HCT116 (cell line): ENCODE results near the gene FAM43B. TPM values are rescaled to one million over a fixed set of nuclear protein-coding genes. Genes with fewer than 3 reads are reported as not detected.

Source experiments
- ATAC-seq: fragments of 200-7000 bp; cut with Tn5 transposase; 2 replicates; pipeline ENCODE4 v1.9.1; 2020; ENCODE audit warnings: mild to moderate bottlenecking, moderate library complexity
- BruUV-seq: library from RNA; stranded (reverse); fragments of 400-500 nt; replicated peaks from 2 replicates; lab custom pipeline; 2021; lab: Mats Ljungman, UMichigan
- CTCF ChIA-PET: fragments of 300-600 bp; sonication (Branson Sonifier 250); formaldehyde crosslinking; loops from one replicate; lab custom pipeline; 2021; ENCODE audit warnings: antibody characterized with exemption; lab: Charles Lee
- POLR2A ChIA-PET: fragments of 300-600, 350-600 bp; sonication (Branson Sonifier 250); formaldehyde crosslinking; loops from one replicate; lab custom pipeline; 2021; ENCODE audit warnings: antibody characterized with exemption; lab: Charles Lee
- RAD21 ChIA-PET, 2 experiments: fragments of 300-600 bp; sonication (Branson Sonifier 250); formaldehyde crosslinking; loops; one replicate each; lab custom pipeline; 2023; ENCODE audit warnings: low total read pairs in 2 of 2; ENCODE audit not compliant: uncharacterized antibody in 2 of 2, unreplicated experiment in 2 of 2, low non-redundant PET in 1 of 2; lab: Charles Lee
- DNase-seq: peaks from one replicate; pipeline ENCODE4 v3.0.0-alpha.2; 2010; ENCODE audit warnings: low read depth, low spot score
- H2AFZ ChIP-seq: fragments of 200-600 bp; shearing (Covaris generic), sonication (generic); 2 replicates; pipeline ENCODE4 v1.6.1; 2017; ENCODE audit warnings: low read depth, mixed run types, mixed read lengths, antibody characterized with exemption, low read length; ENCODE audit not compliant: poor library complexity, severe bottlenecking
- H3K27ac ChIP-seq: 2 replicates; pipeline ENCODE4 v1.5.1; 2012; ENCODE audit warnings: low read depth, low read length
- H3K27me3 ChIP-seq: fragments of 200-600 bp; sonication (generic); 2 replicates; pipeline ENCODE4 v1.6.1; 2016; ENCODE audit warnings: mixed run types, low read length, mixed read lengths; ENCODE audit not compliant: insufficient read depth
- H3K36me3 ChIP-seq, 2 experiments: fragments of 200-500 bp in 1 of 2; fragments of 200-600 bp in 1 of 2; sonication (Bioruptor generic) in 1 of 2; sonication (generic) in 1 of 2; 2 replicates each; pipeline versions ENCODE4 v1.5.1 to v1.6.1; 2014 to 2016; ENCODE audit warnings: low read length in 2 of 2, inconsistent platforms in 1 of 2, mixed read lengths in 1 of 2, mixed run types in 1 of 2; ENCODE audit not compliant: insufficient read depth in 2 of 2, control insufficient read depth in 1 of 2
- H3K4me1 ChIP-seq, 2 experiments: fragments of 200-600 bp in 1 of 2; sonication (generic) in 1 of 2; 2 replicates each; pipeline versions ENCODE4 v1.5.1 to v1.6.1; 2012 to 2017; ENCODE audit warnings: low read length in 2 of 2, inconsistent platforms in 1 of 2, mild to moderate bottlenecking in 1 of 2, mixed read lengths in 1 of 2, mixed run types in 1 of 2, moderate library complexity in 1 of 2; ENCODE audit not compliant: insufficient read depth in 2 of 2, control insufficient read depth in 1 of 2
- H3K4me2 ChIP-seq: fragments of 200-600 bp; sonication (generic); 2 replicates; pipeline ENCODE4 v1.6.1; 2017; ENCODE audit warnings: mixed run types, low read length, mixed read lengths
- H3K4me3 ChIP-seq, 2 experiments: fragments of 200-600 bp in 1 of 2; sonication (generic) in 1 of 2; replicated peaks in 1 of 2; 2 replicates each; pipeline ENCODE4 v1.5.1; 2011 to 2016; ENCODE audit warnings: low read length in 2 of 2, control low read depth in 1 of 2, low read depth in 1 of 2, mild to moderate bottlenecking in 1 of 2, mixed read lengths in 1 of 2, mixed run types in 1 of 2
- H3K79me2 ChIP-seq: fragments of 200-600 bp; sonication (generic); 2 replicates; pipeline ENCODE4 v1.6.1; 2017; ENCODE audit warnings: mild to moderate bottlenecking, mixed run types, low read length, moderate library complexity, mixed read lengths; ENCODE audit not compliant: insufficient read depth
- H3K9ac ChIP-seq: fragments of 200-600 bp; sonication (generic); 2 replicates; pipeline ENCODE4 v1.6.1; 2016; ENCODE audit warnings: low read length, mixed read lengths
- H3K9me2 ChIP-seq: fragments of 200-600 bp; sonication (generic), shearing (Covaris generic); 2 replicates; pipeline ENCODE4 v1.6.1; 2017; ENCODE audit warnings: mixed run types, mild to moderate bottlenecking, moderate library complexity; ENCODE audit not compliant: insufficient read depth
- H3K9me3 ChIP-seq, 2 experiments: fragments of 200-500 bp in 1 of 2; fragments of 200-600 bp in 1 of 2; sonication (Bioruptor generic) in 1 of 2; sonication (generic) in 1 of 2; 2 replicates each; pipeline ENCODE4 v1.6.1; 2014 to 2017; ENCODE audit warnings: low read length in 2 of 2, mixed read lengths in 2 of 2, inconsistent platforms in 1 of 2, low read depth in 1 of 2, mild to moderate bottlenecking in 1 of 2, mixed run types in 1 of 2, moderate library complexity in 1 of 2; ENCODE audit not compliant: control insufficient read depth in 1 of 2, insufficient read depth in 1 of 2
- H4K20me1 ChIP-seq: fragments of 200-600 bp; sonication (generic), shearing (Covaris generic); 2 replicates; pipeline ENCODE4 v1.6.1; 2017; ENCODE audit warnings: mixed run types, mild to moderate bottlenecking, moderate library complexity; ENCODE audit not compliant: insufficient read depth
- ELF1 ChIP-seq: IDR thresholded peaks from 2 replicates; pipeline ENCODE4 v1.6.1; 2012; ENCODE audit warnings: low read depth, borderline replicate concordance
- EZH2phosphoT487 ChIP-seq: fragments of 200-600 bp; IDR thresholded peaks from 2 replicates; pipeline ENCODE4 v1.6.1; 2018; ENCODE audit warnings: antibody characterized with exemption, borderline replicate concordance
- POLR2AphosphoS5 ChIP-seq: IDR thresholded peaks from 2 replicates; pipeline ENCODE4 v1.6.1; 2011; ENCODE audit warnings: mild to moderate bottlenecking, low read depth, low read length, moderate library complexity
- SIN3A ChIP-seq: IDR thresholded peaks from 2 replicates; pipeline ENCODE4 v1.6.1; 2012; ENCODE audit warnings: low read depth
- TCF7L2 ChIP-seq: IDR thresholded peaks from 2 replicates; pipeline ENCODE4 v1.7.0; 2011; ENCODE audit warnings: borderline replicate concordance, inconsistent platforms; ENCODE audit not compliant: insufficient read depth, insufficient read length; ENCODE audit errors: extremely low read depth
- YY1 ChIP-seq: IDR thresholded peaks from 2 replicates; pipeline ENCODE4 v1.6.1; 2011; ENCODE audit warnings: low read length, low read depth, moderate library complexity, mild to moderate bottlenecking; ENCODE audit not compliant: insufficient replicate concordance; ENCODE audit errors: extremely low read depth
- ZFX ChIP-seq: fragments of 450-650 bp; IDR thresholded peaks from 2 replicates; pipeline ENCODE4 v1.6.1; 2017
- intact Hi-C: fragments of 100-400 bp; cut with micrococcal nuclease; formaldehyde crosslinking; loops from 2 replicates; pipeline ENCODE4 v1.10.0; 2022
- total RNA-seq: library from RNA; stranded (reverse); gene quantifications from one replicate; pipeline ENCODE4 v1.2.1, GENCODE V29; 2021; ENCODE audit not compliant: unreplicated experiment
- TF ChIP-seq, protein P1 (sequence below): IDR thresholded peaks from 2 replicates; pipeline ENCODE4 v1.6.1; 2012; ENCODE audit warnings: low read depth
- TF ChIP-seq, protein P2 (sequence below): IDR thresholded peaks from 2 replicates; pipeline ENCODE4 v1.6.1; 2012

Gene FAM43B
- total RNA-seq, 1 experiment from 2014 or later = not detected

DNA sequence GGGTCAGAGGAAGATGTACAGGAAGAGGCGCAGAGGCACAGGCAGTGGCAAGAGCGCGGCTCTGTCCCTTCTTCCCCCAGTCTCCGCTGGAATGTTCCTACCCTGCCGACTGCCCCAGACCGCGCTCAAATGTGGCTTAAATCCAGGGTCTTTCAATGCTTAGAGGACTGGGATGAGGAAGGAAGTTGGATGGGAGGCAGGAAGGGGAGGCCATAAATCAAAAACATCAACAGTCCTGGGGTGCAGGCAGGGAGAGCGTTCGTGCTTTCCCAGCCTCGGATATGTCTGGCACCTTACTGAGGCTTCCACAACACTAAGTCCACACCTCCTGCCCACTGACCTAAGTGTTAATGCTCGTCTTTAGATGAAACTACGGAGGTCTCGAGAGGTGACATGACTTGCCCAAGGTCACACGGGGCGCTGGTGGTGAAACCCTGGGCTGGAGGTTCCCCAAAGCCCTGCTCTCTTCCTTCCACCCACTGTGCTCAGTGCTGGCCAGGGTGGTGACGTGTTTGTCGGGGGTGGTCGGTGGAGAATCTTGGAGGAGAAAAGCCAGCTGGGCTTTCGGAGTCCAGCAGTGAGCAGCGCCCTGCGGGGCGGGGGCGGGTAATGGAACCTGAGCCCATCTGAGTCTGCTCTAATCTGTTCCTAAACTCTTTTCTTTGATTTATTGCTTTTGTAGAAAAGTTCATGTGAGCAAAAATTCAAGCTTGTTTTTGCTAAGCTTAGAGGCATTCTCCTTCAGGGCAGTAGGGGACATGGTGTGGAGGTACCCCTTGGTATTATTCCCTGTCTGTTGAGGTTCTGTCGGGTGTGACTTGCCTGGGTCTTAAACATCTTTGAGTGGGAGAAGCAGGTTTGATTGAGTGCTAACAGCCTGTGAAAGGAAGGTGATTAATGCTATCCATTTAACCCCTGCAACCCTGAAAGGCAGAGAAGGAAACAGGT, 37.2 kb downstream of the FAM43B start (continued):
- TF ChIP-seq, protein P1, sequence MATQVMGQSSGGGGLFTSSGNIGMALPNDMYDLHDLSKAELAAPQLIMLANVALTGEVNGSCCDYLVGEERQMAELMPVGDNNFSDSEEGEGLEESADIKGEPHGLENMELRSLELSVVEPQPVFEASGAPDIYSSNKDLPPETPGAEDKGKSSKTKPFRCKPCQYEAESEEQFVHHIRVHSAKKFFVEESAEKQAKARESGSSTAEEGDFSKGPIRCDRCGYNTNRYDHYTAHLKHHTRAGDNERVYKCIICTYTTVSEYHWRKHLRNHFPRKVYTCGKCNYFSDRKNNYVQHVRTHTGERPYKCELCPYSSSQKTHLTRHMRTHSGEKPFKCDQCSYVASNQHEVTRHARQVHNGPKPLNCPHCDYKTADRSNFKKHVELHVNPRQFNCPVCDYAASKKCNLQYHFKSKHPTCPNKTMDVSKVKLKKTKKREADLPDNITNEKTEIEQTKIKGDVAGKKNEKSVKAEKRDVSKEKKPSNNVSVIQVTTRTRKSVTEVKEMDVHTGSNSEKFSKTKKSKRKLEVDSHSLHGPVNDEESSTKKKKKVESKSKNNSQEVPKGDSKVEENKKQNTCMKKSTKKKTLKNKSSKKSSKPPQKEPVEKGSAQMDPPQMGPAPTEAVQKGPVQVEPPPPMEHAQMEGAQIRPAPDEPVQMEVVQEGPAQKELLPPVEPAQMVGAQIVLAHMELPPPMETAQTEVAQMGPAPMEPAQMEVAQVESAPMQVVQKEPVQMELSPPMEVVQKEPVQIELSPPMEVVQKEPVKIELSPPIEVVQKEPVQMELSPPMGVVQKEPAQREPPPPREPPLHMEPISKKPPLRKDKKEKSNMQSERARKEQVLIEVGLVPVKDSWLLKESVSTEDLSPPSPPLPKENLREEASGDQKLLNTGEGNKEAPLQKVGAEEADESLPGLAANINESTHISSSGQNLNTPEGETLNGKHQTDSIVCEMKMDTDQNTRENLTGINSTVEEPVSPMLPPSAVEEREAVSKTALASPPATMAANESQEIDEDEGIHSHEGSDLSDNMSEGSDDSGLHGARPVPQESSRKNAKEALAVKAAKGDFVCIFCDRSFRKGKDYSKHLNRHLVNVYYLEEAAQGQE = no peak
- TF ChIP-seq, protein P2, sequence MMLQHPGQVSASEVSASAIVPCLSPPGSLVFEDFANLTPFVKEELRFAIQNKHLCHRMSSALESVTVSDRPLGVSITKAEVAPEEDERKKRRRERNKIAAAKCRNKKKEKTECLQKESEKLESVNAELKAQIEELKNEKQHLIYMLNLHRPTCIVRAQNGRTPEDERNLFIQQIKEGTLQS = no peak

DNA sequence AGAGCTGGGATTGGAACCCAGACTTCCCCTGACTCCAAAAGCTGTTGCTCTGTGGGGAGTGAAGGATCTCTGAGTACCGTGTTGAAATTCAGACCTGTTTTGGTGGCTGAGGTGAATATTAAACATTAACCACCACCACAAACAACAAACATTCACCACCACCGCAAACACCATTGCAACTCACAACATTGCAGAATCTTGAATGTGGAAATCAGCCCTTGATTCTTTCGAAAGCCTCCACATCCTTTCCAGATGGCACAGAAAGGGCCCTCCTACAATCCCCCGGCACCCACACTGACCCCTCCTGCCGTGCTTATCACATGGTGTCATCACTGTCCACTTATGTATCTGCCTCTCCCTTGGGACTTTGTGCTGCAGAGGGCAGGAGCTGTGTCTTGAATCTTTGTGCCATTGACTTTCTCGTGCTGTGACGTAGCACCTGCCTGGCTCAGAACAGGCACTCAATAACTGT, 38.0 kb downstream of the FAM43B start:
- Histone ChIP-seq H3K9ac (peak overlapping the region; percentile 77), H3K79me2 (no peaks in the 10 kb centered on the region), H3K4me1 (peaks cover 23 to 40% of the 10 kb centered on the region in 2 experiments), H4K20me1 (no peaks in the 10 kb centered on the region), H3K27me3 (no peaks in the 10 kb centered on the region), H3K4me2 (peak overlapping the region; percentile 99), H2AFZ (no peak overlapping the region), H3K27ac (no peak overlapping the region), H3K9me3 (no peaks in the 10 kb centered on the region), H3K9me2 (no peaks in the 10 kb centered on the region), H3K36me3 (no peaks in the 10 kb centered on the region), H3K4me3 (peak overlapping the region in 1 of 2 experiments; percentile 71; a peak in 2 of 4 replicates)
- intact Hi-C loops = no loop called here
- POLR2A ChIA-PET = interaction anchor here (0.7 kb wide), 1 partner anchor 28 kb away, joined by 3 read pairs; no protein-coding TSS in a partner anchor
- RAD21 ChIA-PET = interaction anchor here in 1 of 2 experiments (0.7 kb wide), 1 partner anchor 15 kb away, joined by 3 read pairs; no protein-coding TSS in a partner anchor
- BruUV-seq = TSS peak; percentile 54
- CTCF ChIA-PET = interaction anchor here (2.0 to 2.5 kb wide), 2 partner anchors 15 to 23 kb away, joined by 6 to 8 read pairs; no protein-coding TSS in a partner anchor
- ATAC-seq (no peak), DNase-seq (no peak)
- TF ChIP-seq, protein P2 = no peak
- TF ChIP-seq YY1 (no peak), ZFX (no peak), SIN3A (no peak), EZH2phosphoT487 (no peak), TCF7L2 (no peak), POLR2AphosphoS5 (no peak), ELF1 (no peak)
